COLO668 (cell line): ENCODE measurements around the gene PCDHGA2.
"Not testable (repeated sequence)": the region's sequence is repeated elsewhere in the genome, so short reads cannot be mapped to it uniquely, and the experiment has no call there.

ENCODE experiments used
- DNase-seq: peaks from one replicate; lab custom pipeline; 2025; ENCODE audit not compliant: unreplicated experiment; lab: John Stamatoyannopoulos, UW

PCDHGA2 gene

DNA sequence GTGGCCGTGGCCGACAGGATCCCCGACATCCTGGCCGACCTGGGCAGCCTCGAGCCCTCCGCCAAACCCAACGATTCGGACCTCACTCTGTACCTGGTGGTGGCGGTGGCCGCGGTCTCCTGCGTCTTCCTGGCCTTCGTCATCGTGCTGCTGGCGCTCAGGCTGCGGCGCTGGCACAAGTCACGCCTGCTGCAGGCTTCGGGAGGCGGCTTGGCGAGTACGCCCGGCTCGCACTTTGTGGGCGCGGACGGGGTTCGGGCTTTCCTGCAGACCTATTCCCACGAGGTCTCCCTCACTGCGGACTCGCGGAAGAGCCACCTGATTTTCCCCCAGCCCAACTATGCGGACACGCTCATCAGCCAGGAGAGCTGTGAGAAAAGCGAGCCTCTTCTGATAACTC lies 7.5 kb downstream of the PCDHGA2 start:
- DNase-seq, result not testable (repeated sequence)

DNA sequence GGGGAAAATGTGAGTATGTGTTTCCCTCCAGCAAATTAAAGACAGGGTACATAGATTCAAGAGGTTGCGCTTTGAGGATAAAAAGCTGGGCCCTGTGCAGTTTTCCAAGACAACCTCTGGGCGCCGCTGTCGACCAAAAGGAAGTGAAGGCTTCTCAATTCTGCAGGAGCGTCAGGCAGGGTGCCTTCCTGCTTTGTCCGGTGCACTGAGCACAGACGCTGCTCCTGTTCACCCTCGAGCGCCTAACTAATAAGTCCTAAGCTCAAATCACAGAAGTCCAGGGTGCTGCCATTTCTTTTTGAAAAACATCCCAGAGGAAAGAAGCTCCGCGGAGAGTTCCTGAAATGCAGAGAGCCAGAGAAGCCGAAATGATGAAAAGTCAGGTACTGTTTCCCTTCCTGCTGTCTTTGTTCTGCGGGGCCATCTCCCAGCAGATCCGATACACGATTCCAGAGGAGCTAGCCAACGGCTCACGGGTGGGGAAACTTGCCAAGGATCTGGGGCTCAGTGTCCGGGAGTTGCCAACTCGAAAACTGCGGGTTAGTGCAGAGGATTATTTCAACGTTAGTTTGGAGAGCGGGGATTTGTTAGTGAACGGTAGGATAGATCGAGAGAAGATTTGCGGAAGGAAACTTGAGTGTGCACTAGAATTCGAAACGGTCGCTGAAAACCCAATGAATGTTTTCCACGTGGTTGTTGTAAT lies 11.5 kb downstream of the PCDHGA2 start, which contains the start of gene PCDHGB1:
TSS of gene PCDHGB1 (plus strand) at position 183 of the 703 bp plus-strand sequence. CDS start at position 345, 162 bp downstream.
- DNase-seq, result peak; percentile 17

DNA sequence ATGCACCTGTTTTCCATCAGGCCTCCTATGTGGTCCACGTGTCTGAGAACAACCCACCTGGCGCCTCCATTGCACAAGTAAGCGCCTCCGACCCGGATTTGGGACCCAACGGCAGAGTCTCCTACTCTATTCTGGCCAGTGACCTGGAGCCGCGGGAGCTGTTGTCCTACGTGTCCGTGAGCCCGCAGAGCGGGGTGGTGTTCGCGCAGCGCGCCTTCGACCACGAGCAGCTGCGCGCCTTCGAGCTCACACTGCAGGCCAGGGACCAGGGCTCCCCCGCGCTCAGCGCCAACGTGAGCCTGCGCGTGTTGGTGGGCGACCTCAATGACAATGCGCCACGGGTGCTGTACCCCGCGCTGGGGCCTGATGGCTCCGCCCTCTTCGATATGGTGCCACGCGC lies 13.0 kb downstream of the PCDHGA2 start:
- DNase-seq, result no peak

DNA sequence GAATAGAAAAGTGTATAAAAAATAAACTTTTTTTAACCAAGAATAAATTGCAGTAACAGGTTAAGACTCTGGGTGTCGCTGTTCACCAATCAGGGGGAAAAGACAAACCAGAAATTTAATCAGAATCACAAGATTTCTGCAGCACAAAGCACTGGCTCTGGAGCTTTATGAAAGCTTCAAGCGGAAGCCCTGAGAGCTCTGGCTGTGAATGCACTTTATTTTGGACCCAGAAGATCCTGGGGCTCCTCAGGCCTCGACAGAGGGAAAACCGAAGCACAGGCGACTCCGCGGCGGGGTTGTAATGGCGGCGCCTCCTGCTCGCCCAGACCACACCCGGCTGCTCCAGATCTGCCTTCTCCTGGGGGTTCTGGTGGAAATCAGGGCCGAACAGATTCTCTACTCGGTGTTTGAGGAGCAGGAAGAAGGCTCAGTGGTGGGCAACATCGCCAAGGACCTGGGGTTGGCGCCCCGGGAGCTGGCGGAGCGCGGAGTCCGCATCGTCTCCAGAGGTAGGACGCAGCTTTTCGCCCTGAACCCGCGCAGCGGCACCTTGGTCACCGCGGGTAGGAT lies 16.4 kb downstream of the PCDHGA2 start, which contains the start of gene PCDHGA4:
TSS of gene PCDHGA4 (plus strand) at position 122 of the 570 bp plus-strand sequence. CDS start at position 209, 87 bp downstream.
- no peak for DNase-seq

DNA sequence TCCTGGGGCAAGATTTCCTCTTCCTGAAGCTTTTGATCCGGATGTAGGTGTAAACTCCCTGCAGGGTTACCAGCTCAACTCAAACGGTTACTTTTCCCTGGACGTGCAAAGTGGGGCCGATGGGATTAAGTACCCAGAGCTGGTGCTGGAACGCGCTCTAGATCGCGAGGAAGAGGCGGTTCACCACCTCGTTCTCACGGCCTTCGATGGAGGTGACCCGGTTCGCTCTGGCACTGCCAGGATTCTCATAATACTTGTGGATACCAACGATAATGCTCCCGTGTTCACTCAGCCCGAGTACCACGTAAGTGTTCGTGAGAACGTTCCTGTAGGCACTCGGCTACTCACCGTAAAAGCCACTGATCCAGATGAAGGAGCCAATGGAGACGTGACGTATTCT lies 17.1 kb downstream of the PCDHGA2 start:
- DNase-seq, result no peak

DNA sequence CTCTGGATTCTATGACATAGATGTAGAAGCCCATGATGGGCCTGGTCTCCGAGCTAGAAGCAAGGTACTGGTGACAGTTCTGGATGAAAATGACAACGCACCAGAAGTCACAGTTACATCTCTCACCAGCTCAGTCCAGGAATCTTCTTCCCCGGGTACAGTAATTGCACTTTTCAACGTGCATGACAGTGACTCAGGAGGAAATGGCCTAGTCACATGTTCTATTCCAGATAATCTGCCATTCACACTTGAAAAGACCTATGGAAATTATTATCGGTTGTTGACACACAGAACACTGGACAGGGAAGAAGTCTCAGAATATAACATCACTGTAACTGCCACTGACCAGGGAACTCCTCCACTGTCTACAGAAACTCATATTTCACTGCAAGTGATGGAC lies 17.6 kb downstream of the PCDHGA2 start:
- DNase-seq, result no peak

DNA sequence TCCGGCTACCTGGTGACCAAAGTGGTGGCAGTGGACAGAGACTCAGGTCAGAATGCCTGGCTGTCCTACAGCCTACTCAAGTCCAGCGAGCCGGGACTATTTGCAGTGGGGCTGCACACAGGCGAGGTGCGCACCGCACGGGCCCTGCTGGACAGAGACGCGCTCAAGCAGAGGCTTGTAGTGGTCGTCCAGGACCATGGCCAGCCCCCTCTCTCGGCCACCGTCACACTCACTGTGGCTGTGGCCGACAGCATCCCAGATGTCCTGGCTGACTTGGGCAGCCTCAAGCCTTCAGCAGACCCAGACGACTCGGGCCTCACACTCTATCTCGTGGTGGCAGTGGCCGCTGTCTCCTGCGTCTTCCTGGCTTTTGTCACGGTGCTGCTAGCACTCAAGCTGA lies 18.4 kb downstream of the PCDHGA2 start:
- DNase-seq, result no peak

DNA sequence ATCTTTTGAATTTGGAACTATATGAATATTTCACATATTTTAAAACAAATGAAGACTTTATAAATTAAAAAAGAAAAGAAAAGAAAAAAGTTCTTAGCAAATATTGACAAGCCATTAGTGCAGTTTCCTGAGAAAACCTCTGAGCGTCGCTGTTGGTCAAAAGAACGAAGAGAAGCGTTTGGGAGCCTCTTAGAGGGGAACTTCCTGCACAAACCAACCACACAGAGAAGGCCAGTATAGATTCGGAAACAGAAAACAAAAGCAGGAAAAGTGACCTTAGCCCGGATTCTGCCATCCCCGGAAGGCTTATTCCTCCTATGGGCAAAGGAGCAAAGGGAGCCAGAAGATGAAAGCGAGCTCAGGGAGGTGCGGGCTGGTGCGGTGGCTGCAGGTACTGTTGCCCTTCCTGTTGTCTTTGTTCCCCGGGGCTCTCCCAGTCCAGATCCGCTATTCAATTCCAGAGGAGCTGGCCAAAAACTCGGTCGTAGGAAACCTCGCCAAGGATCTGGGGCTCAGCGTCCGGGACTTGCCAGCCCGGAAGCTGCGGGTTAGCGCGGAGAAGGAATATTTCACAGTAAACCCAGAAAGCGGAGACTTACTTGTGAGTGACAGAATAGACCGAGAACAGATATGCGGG lies 21.3 kb downstream of the PCDHGA2 start, which contains the start of gene PCDHGB2:
TSS of gene PCDHGB2 (plus strand) at position 205 of the 637 bp plus-strand sequence. CDS start at position 347, 142 bp downstream.
- no peak for DNase-seq

DNA sequence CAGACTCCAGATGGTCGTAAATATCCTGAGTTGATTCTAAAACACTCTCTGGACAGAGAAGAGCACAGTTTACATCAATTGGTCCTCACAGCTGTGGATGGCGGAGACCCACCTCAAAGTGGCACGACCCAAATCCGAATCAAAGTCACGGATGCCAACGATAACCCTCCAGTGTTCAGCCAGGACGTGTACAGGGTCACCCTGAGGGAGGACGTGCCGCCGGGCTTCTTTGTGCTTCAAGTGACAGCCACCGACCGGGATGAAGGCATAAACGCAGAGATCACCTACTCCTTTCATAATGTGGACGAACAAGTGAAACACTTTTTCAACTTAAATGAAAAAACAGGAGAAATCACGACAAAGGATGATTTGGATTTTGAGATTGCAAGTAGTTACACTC lies 22.1 kb downstream of the PCDHGA2 start:
- no peak for DNase-seq

DNA sequence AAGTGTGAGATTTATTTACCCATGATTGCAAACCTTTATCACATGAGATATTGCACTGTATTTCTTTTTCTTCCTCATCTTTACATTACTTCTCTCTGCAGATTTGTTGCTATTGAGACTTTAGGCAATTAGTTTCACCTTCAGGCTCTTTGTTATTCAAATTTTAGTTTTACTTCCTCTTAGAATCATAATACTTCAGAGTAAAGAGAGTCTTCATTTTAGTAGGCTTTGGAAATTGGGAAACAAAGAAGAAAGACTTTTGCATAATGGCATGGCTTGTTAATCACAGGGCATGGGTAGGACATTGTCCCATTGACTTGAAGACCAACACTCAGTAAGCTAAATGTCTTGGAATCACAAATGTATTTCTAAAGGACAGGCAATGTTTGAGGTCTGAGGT lies 24.2 kb downstream of the PCDHGA2 start:
- DNase-seq, result no peak

DNA sequence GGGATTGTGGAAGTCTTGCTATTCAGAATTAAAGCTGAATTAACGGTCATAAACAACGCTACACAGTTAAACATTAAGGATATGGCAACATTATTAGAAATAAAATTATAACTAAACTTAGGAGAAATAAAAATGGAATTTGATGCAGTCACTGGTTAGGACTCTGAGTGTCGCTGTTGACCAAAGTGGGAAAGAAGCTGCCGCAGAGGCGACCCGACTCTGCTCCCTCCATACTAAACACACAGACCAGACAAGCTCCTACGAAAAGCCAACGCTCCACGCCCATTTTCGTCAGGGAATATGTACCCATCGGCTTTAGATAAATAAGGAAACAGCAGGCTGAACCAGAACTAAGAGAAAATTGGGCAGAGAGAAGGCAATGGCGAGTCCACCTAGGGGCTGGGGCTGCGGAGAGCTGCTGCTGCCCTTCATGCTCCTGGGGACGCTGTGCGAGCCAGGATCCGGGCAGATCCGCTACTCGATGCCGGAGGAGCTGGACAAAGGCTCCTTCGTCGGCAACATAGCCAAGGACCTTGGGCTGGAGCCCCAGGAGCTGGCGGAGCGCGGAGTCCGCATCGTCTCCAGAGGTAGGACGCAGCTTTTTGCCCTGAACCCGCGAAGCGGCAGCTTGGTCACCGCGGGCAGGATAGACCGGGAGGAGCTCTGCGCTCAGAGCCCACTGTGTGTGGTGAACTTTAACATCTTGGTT lies 25.5 kb downstream of the PCDHGA2 start, which contains the start of gene PCDHGA5:
TSS of gene PCDHGA5 (plus strand) at position 211 of the 709 bp plus-strand sequence. CDS start at position 380, 169 bp downstream.
- no peak for DNase-seq

DNA sequence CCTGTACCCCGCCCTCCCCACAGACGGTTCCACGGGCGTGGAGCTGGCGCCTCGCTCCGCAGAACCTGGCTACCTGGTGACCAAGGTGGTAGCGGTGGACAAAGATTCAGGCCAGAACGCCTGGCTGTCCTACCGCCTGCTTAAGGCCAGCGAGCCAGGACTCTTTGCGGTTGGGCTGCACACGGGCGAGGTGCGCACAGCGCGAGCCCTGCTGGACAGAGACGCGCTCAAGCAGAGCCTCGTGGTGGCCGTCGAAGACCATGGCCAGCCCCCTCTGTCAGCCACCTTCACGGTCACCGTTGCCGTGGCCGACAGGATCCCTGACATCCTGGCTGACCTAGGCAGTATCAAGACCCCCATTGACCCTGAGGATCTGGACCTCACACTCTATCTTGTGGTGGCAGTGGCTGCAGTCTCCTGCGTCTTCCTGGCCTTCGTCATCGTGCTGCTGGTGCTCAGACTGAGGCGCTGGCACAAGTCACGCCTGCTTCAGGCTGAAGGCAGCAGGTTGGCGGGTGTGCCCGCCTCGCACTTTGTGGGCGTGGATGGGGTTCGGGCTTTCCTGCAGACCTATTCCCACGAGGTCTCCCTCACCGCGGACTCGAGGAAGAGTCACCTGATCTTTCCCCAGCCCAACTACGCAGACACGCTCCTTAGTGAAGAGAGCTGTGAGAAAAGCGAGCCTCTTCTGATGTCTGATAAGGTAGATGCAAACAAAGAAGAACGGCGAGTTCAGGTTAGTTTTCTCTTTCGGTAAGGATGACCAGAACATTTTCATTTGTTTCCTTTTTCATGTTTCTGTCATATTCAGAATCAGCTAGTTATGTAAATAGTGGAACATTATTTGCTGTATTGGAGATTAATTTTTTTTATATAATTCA lies 27.7 kb downstream of the PCDHGA2 start:
- DNase-seq, result no peak

DNA sequence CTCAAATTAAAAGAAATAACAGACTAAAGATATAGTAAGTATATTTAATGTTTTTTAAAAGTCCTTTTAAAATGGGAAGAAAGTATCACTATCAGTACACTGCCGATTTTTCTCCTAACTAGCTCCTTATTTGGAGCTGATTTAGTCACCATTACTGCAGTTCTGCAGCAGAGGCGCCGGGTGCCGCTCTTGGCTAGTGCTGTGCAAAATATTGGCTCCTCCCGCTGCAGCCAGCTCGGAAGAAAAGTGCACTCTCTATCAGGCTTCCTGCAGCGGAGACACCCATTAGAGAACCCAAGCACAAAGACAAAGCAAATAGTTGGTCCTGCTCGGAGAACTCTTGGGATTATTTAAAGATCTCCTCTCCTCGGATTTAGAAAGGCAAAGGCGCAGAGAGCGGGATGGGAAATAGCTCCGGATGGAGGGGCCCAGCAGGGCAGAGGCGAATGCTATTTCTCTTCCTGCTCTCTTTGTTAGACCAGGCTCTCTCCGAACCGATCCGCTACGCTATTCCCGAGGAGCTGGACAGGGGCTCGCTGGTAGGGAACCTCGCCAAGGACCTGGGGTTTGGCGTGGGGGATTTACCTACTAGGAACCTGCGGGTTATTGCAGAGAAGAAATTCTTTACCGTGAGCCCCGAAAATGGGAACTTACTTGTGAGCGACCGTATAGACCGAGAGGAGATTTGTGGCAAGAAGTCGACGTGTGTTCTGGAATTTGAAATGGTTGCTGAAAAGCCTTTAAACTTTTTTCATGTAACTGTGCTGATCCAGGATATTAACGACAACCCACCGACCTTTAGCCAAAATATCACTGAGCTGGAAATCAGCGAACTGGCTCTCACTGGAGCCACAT lies 31.7 kb downstream of the PCDHGA2 start, which contains the start of gene PCDHGB3:
TSS of gene PCDHGB3 (plus strand) at position 249 of the 855 bp plus-strand sequence. CDS start at position 402, 153 bp downstream.
- no peak for DNase-seq

DNA sequence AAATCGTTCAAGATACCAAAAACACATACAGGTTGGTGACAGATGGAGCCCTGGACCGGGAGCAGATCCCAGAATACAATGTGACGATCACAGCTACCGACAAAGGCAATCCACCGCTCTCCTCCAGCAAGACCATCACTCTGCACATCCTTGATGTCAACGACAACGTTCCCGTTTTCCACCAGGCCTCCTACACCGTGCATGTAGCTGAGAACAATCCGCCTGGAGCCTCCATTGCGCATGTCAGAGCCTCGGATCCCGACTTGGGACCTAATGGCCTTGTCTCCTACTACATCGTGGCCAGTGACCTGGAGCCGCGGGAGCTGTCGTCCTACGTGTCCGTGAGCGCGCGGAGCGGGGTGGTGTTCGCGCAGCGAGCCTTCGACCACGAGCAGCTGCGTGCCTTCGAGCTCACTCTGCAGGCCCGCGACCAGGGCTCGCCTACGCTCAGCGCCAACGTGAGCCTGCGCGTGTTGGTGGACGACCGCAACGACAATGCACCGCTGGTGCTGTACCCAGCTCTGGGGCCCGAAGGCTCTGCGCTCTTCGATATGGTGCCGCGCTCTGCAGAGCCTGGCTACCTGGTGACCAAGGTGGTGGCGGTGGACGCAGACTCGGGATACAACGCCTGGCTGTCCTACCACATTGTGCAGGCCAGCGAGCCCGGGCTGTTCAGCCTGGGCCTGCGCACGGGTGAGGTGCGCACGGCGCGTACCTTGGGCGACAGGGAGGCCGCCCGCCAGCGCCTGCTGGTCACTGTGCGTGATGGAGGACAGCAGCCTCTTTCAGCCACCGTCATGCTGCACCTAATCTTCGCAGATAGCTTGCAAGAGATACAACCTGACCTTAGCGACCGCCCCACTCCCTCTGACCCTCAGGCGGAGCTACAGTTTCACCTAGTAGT lies 33.3 kb downstream of the PCDHGA2 start:
- no peak for DNase-seq

DNA sequence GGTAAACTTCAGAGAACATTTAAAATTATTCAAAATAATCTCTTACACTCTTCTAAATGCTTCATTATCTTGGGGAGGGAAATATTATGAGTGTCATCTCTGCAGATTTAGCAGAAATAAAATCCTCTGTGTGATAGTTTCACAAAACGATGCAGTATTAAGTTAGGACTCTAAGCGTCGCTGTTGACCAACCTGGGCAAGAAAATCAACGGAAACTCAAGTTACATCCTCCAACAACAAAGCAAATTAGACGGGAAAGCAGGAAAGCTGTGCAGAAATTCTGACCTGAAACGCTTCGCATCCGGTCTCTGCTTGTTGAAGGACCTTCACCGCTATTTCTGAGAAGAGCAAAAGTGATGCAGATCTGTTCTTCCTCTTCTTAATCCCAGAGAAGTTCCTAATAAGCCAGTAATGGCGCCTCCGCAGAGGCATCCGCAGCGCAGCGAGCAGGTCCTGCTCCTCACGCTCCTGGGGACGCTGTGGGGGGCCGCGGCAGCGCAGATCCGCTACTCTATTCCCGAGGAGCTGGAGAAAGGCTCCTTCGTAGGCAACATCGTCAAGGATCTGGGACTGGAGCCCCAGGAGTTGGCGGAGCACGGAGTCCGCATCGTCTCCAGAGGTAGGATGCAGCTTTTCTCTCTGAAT lies 35.2 kb downstream of the PCDHGA2 start, which contains the start of gene PCDHGA6:
TSS of gene PCDHGA6 (plus strand) at position 219 of the 645 bp plus-strand sequence. CDS start at position 412, 193 bp downstream.
- DNase-seq, result no peak

DNA sequence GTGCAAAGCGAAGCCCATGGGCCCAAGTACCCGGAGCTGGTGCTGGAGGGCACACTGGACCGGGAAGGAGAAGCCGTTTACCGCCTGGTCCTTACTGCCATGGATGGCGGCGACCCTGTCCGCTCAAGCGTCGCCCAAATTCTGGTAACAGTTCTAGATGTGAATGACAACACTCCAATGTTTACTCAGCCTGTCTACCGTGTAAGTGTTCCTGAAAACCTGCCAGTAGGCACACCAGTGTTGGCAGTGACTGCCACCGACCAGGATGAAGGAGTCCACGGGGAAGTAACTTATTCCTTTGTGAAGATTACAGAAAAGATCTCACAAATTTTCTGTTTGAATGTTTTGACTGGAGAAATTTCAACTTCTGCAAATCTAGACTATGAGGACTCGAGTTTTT lies 36.1 kb downstream of the PCDHGA2 start:
- no peak for DNase-seq

DNA sequence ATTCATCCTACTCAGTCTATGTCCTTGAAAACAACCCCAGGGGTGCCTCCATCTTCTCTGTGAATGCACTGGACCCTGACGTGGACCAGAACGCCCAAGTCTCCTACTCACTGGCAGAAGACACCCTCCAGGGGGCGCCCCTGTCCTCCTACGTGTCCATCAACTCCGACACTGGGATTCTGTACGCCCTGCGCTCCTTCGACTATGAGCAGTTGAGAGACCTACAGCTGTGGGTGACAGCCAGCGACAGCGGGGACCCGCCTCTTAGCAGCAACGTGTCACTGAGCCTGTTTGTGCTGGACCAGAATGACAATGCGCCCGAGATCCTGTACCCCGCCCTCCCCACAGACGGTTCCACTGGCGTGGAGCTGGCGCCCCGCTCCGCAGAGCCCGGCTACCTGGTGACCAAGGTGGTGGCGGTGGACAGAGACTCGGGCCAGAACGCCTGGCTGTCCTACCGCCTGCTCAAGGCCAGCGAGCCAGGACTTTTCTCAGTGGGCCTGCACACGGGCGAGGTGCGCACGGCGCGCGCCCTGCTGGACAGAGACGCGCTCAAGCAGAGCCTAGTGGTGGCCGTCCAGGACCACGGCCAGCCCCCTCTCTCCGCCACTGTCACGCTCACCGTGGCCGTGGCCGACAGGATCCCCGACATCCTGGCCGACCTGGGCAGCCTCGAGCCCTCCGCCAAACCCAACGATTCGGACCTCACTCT lies 37.0 kb downstream of the PCDHGA2 start:
- not testable (repeated sequence) for DNase-seq
